ENCODE results near the gene SAMHD1. TPM values are rescaled to one million over a fixed set of nuclear protein-coding genes. Genes with fewer than 3 reads are reported as not detected.
"Not testable (repeated sequence)": the region's sequence is repeated elsewhere in the genome, so short reads cannot be mapped to it uniquely, and the experiment has no call there.

The SAMHD1 gene
- polyA plus RNA-seq, 1 of the 3 experiments (the other 2 are of a cell fraction) = 5.9 TPM

DNA sequence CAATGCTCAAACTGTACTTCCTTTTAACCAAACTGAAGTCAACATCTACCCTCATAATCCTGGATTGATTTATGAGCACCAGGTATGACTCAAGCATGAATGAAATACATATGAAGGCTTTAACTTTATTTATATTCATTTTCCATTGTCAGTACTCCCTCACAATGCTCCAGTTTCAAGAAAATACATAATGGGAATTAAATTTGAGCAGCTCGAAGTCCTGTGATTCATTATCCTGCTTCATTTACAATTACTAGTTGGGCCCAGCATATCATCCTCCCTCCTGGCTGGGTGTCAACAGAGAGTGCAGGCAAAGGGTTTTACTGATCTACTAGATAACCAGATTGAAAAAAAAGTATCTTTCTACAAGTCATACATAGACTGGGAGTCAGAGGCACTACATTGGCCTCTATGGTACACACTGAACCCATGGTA lies 10.1 kb downstream of the SAMHD1 start:
- H3K4me2 ChIP-seq = no peak overlapping the region
- H4K20me1 ChIP-seq (ENCODE audit: insufficient read depth) = no peaks in the 10 kb centered on the region
- H3K36me3 ChIP-seq (replicated peaks in 1 of 2; ENCODE audit: control insufficient read depth in 1 of 2, insufficient read depth in 2 of 2, low read length in 1 of 2) = peaks cover 0 to 7% of the 10 kb centered on the region in 2 experiments
- H3K9me3 ChIP-seq = no peaks in the 10 kb centered on the region
- H3K4me3 ChIP-seq (ENCODE audit: low read depth in 2 of 2, low read length in 1 of 2) = no peak overlapping the region
- H3K4me1 ChIP-seq (ENCODE audit: control insufficient read depth in 1 of 2, insufficient read depth in 2 of 2, low read depth in 1 of 2, low read length in 1 of 2) = peaks cover 0 to 5% of the 10 kb centered on the region in 2 experiments; a peak in 2 of 4 replicates
- ChIA-PET POLR2A (no interaction called here), CTCF (interaction anchor here (0.7 kb wide), 1 partner anchor 496 kb away, joined by 3 read pairs; no protein-coding TSS in a partner anchor)
- H3F3A ChIP-seq (replicated peaks; ENCODE audit: insufficient read depth) = peaks cover 11% of the 10 kb centered on the region
- H2AFZ ChIP-seq (ENCODE audit: low read depth) = no peak overlapping the region
- no peaks in the 10 kb centered on the region for H3K79me2 ChIP-seq (ENCODE audit: insufficient read depth)
- H3K27ac ChIP-seq (ENCODE audit: low read depth in 2 of 2, low read length in 1 of 2) = peak overlapping the region in 1 of 2 experiments; percentile 21; a peak in 1 of 4 replicates
- no peaks in the 10 kb centered on the region for H3K27me3 ChIP-seq (ENCODE audit: insufficient read depth)
- TF ChIP-seq TCF12 (IDR thresholded peaks at IDR 0.05) (no peak), GATA2 (CRISPR knock-in tag; IDR thresholded peaks at IDR 0.05) (peak; percentile 63)
- TF ChIP-seq, protein P1, sequence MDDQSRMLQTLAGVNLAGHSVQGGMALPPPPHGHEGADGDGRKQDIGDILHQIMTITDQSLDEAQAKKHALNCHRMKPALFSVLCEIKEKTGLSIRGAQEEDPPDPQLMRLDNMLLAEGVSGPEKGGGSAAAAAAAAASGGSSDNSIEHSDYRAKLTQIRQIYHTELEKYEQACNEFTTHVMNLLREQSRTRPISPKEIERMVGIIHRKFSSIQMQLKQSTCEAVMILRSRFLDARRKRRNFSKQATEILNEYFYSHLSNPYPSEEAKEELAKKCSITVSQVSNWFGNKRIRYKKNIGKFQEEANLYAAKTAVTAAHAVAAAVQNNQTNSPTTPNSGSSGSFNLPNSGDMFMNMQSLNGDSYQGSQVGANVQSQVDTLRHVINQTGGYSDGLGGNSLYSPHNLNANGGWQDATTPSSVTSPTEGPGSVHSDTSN (IDR thresholded peaks at IDR 0.05) = peak; percentile 52
- no peak overlapping the region for H3K9ac ChIP-seq
- WGBS (ENCODE audit: low lambda C conversion rate) = 23% methylated on average over 1 of the region's 1 CpG
- DNase-seq = peak; percentile 42
- no peaks in the 10 kb centered on the region for H3K9me2 ChIP-seq

DNA sequence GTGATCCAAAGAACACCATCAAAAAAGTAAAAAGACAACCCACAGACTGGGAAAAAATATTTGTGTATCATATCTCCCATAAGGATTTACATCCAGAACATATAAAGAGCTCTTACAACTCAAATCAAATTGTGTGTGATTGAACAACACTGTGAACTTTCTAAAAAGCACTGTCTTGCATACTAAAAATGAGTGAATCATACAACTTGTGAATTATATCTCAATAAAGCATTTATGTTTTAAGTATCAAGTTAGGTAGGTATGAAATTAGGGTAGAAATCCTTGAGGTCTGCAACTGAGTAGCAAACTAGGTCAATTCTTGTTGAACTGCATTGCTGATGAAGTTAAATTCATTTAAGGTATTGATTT lies 14.1 kb downstream of the SAMHD1 start:
- no peak overlapping the region for H3K27ac ChIP-seq (ENCODE audit: low read depth in 2 of 2, low read length in 1 of 2)

DNA sequence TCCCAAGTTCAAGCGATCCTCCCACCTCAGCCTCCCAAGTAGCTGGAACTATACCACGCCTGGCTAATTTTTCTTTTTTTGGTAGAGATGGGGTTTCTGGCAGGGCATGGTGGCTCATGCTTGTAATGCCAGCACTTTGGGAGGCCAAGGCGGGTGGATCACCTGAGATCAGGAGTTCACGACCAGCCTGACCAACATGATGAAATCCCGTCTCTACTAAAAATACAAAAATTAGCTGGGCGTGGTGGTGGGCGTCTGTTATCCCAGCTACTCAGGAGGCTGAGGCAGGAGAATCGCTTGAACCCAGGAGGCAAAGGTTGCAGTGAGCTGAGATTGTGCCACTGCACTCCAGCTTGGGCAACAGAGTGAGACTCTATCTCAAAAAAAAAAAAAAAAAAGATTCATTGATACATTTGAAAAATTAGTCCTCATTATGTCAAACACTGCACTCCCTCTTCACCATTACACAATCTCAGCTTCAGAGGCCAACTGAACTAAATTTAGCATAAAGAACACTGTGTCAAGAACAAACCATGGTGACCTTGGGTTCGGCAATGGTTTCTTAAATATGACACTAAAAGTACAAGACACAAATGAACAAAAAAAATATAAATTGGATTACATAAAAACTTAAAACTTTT lies 14.6 kb downstream of the SAMHD1 start:
- H3K79me2 ChIP-seq (ENCODE audit: insufficient read depth); H3K9ac ChIP-seq; H3K27ac ChIP-seq (ENCODE audit: low read depth in 2 of 2, low read length in 1 of 2); H3K27me3 ChIP-seq (ENCODE audit: insufficient read depth); POLR2A ChIA-PET; H3K9me2 ChIP-seq; H3K4me2 ChIP-seq; H3K36me3 ChIP-seq (replicated peaks in 1 of 2; ENCODE audit: control insufficient read depth in 1 of 2, insufficient read depth in 2 of 2, low read length in 1 of 2); H3K4me1 ChIP-seq (ENCODE audit: control insufficient read depth in 1 of 2, insufficient read depth in 2 of 2, low read depth in 1 of 2, low read length in 1 of 2); H3K4me3 ChIP-seq (ENCODE audit: low read depth in 2 of 2, low read length in 1 of 2); H3K9me3 ChIP-seq; H4K20me1 ChIP-seq (ENCODE audit: insufficient read depth); DNase-seq; H2AFZ ChIP-seq (ENCODE audit: low read depth); CTCF ChIA-PET: not testable (repeated sequence)
- 94% methylated on average over 9 of the region's 9 CpGs for whole genome bisulfite sequencing (ENCODE audit: low lambda C conversion rate)
- H3F3A ChIP-seq (replicated peaks; ENCODE audit: insufficient read depth) = peaks cover 11% of the 10 kb centered on the region

More for the DNA sequence above, 14.1 kb downstream of the SAMHD1 start:
- TF ChIP-seq RAD21 (IDR thresholded peaks at IDR 0.05; ENCODE audit: low read length) (no peak), MXI1 (IDR thresholded peaks at IDR 0.05; ENCODE audit: low read depth, low read length) (no peak), GATA2 (CRISPR knock-in tag; IDR thresholded peaks at IDR 0.05) (no peak), FOSL2 (IDR thresholded peaks at IDR 0.05; ENCODE audit: borderline replicate concordance, low read depth) (no peak), CHD2 (IDR thresholded peaks at IDR 0.05; ENCODE audit: low read length, partially characterized antibody) (no peak), FOXM1 (IDR thresholded peaks at IDR 0.05; ENCODE audit: low read depth) (no peak)
- TF ChIP-seq, protein P2, sequence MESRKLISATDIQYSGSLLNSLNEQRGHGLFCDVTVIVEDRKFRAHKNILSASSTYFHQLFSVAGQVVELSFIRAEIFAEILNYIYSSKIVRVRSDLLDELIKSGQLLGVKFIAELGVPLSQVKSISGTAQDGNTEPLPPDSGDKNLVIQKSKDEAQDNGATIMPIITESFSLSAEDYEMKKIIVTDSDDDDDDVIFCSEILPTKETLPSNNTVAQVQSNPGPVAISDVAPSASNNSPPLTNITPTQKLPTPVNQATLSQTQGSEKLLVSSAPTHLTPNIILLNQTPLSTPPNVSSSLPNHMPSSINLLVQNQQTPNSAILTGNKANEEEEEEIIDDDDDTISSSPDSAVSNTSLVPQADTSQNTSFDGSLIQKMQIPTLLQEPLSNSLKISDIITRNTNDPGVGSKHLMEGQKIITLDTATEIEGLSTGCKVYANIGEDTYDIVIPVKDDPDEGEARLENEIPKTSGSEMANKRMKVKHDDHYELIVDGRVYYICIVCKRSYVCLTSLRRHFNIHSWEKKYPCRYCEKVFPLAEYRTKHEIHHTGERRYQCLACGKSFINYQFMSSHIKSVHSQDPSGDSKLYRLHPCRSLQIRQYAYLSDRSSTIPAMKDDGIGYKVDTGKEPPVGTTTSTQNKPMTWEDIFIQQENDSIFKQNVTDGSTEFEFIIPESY (IDR thresholded peaks at IDR 0.05; ENCODE audit: borderline replicate concordance, low read depth) = no peak
- TF ChIP-seq, protein P3, sequence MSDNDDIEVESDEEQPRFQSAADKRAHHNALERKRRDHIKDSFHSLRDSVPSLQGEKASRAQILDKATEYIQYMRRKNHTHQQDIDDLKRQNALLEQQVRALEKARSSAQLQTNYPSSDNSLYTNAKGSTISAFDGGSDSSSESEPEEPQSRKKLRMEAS (IDR thresholded peaks at IDR 0.05; ENCODE audit: low read depth) = no peak
- H3K79me2 ChIP-seq (ENCODE audit: insufficient read depth) = no peaks in the 10 kb centered on the region
- H3K4me2 ChIP-seq = no peak overlapping the region
- no peak for DNase-seq
- no peaks in the 10 kb centered on the region for H3K27me3 ChIP-seq (ENCODE audit: insufficient read depth)
- no peak overlapping the region for H2AFZ ChIP-seq (ENCODE audit: low read depth)
- no peaks in the 10 kb centered on the region for H4K20me1 ChIP-seq (ENCODE audit: insufficient read depth)
- H3K9ac ChIP-seq = no peak overlapping the region
- peaks cover 0 to 5% of the 10 kb centered on the region in 2 experiments; a peak in 2 of 4 replicates for H3K4me1 ChIP-seq (ENCODE audit: control insufficient read depth in 1 of 2, insufficient read depth in 2 of 2, low read depth in 1 of 2, low read length in 1 of 2)
- ChIA-PET POLR2A (no interaction called here), CTCF (no interaction called here)
- no peaks in the 10 kb centered on the region for H3K36me3 ChIP-seq (replicated peaks in 1 of 2; ENCODE audit: control insufficient read depth in 1 of 2, insufficient read depth in 2 of 2, low read length in 1 of 2)
- H3K4me3 ChIP-seq (ENCODE audit: low read depth in 2 of 2, low read length in 1 of 2) = no peak overlapping the region
- no peaks in the 10 kb centered on the region for H3K9me3 ChIP-seq
- no peaks in the 10 kb centered on the region for H3K9me2 ChIP-seq
- H3F3A ChIP-seq (replicated peaks; ENCODE audit: insufficient read depth) = peaks cover 11% of the 10 kb centered on the region
